H4 (cell line): ENCODE results near the gene PNISR. TPM values are rescaled to one million over a fixed set of nuclear protein-coding genes. Genes with fewer than 3 reads are reported as not detected.

ENCODE experiments used
- DNase-seq: peaks from one replicate; pipeline ENCODE4 v3.0.0-alpha.2; 2015; ENCODE audit warnings: low spot score
- total RNA-seq: library from RNA; depleted of rRNA; stranded (reverse); fragments of >200 nt; shearing (Covaris generic); gene quantifications from 2 replicates; pipeline ENCODE4 v1.2.3, GENCODE V29; 2014

The PNISR gene
- total RNA-seq, 1 experiment from 2014 or later, result 22.4 TPM

GRCh38 chr6:99402448-99402847 lies 22.7 kb downstream of the PNISR start:
- no peak for DNase-seq

DNA sequence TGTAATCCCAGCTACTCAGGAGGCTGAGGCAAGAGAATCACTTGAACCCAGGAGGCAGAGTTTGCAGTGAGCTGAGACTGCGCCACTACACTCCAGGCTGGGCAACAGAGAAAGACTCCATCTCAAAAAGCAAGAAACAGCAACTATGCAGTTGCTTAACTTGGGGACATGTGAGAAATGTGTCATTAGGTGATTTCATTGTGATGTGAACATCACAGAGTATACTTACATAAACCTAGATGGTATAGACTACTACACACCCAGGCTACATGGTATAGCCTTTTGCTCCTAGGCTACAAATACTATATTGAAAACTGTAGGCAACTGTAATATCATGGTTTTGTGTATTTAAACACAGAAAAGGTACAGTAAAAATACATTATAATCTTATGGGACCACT lies 27.8 kb downstream of the PNISR start:
- DNase-seq, result no peak

DNA sequence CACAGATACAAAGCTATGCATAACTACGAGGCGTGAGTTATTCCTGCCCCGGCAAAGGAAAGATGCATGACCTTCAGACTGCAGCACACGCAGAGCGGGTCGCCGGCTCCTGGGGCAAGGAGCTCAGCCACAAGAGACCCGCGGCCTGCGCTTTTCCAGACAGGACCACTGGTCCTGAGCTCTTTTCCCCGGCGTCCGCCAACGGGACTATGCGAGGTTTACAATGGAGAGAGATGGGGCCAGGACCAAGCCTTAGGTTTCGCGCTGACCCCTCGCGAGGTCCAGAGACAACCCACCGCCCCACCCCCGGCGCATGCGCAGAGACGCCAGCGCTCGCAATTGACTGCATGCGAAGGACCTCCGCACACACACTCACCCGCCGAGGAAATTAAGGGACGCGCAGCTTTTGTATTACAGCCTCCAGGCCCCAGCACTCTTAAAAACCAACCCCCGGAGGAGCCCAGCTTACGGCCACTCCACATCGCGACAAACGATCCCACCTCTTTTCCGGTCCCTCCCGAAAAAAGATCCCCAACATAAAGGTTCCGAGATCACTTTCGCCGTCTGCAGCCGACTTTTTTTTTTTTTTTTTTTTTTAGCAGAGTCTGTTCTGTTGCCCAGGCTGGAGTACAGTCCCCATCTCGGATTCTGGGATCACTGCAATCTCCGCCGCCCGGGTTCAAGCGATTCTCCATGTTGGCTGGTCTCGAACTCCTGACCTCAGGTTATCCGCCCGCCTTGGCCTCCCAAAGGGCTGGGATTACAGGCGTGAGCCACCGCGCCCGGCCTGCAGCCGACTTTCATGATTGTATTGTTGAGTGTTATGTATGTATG lies 31.2 kb downstream of the PNISR start, which contains the start of gene COQ3:
TSS of gene COQ3 (minus strand) at position 498 of the 834 bp plus-strand sequence. CDS start at position 482, 16 bp downstream.
- peak; percentile 47 for DNase-seq

- no peak for DNase-seq
Observed at GRCh38 chr6:99393366-99393697, 31.8 kb downstream of the PNISR start.

- no peak for DNase-seq
Observed at GRCh38 chr6:99390896-99391295, 34.2 kb downstream of the PNISR start.

GRCh38 chr6:99384507-99384906 lies 40.6 kb downstream of the PNISR start:
- DNase-seq, result no peak

GRCh38 chr6:99378636-99379035 lies 46.5 kb downstream of the PNISR start:
- DNase-seq, result no peak

DNA sequence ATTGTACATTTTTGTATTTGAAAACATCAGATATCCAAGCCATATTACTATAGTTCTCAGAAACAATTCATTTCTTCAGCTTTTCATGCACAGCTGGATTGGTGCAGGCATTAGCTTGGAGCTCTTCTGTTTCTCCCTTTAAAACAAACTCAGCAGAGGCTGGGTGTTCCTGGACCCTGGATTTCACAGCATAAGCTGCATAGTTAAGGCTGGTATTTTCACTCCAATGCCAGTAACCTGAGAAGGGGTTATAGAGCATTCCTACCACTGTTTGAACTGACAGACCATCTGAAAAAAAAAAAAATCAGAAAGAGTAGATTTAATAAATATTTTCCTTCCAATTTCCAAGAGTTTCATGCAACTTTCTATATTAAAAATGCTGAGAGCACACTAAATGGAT lies 55.6 kb downstream of the PNISR start:
- DNase-seq, result no peak

DNA sequence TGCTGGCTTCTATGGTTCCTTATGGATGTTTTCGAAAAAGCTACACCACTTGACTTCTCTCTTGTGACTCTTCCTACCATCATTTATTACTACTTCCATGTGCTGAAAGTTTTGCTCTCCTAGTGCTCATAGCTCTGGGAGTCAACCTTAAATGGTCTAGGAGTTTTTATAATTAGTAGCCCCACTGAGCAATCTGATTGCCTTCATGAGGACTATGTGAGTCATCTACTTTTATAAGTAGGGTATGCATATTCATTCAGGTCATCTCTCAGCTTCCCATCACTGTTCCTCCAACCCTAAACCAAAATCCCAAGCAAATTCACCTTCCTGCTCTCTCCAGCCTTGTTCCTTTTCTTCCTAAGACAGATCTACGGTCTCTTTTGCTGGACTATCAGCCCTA lies 58.3 kb downstream of the PNISR start:
- DNase-seq, result no peak

GRCh38 chr6:99364026-99364425 lies 61.1 kb downstream of the PNISR start:
- DNase-seq, result no peak

DNA sequence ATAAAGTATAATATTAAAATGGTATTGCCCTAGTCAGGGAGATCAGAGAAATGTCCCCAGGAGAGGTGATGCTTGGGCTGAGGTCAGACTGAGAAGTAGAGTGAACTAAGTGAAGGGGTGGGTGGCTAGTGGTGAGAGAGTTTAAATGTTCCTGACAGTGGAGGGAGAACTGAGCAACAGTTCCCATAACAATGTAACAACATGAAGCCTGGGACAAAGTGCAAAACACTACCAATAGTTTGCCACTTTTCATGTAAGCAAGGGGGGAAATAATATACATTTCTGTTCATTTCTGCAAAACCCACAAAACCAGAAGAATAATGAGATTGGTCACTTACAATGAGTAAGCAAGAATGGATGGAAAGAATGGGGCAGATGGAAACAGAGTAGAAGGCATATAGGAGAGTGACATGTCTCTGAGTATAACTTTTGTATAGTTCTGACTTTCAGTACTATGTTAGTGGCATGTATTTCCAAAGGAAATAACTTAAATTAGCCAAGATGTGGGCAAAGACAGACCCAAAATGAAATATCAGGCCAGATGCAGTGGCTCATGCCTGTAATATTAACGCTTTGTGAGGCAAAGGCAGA lies 62.3 kb downstream of the PNISR start:
- DNase-seq, result no peak

DNA sequence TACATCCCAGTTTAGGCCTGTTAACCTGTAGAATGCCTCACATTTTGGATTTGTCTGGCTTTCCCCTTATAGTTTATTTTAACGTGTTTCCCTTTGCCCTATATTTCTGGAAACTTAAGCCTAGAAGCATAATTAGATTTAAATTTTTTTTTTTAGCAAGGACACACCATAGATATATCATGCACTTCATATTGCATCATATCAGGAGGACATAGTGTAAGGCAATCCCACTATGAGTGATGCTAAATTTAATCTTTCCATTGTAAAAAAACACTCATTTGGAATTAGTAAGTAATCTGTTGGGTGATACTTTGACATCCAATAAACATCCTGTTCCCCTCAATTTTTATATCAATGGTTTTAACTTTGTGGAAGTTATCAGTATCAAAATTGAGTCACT lies 65.3 kb downstream of the PNISR start:
- DNase-seq, result no peak

- no peak for DNase-seq
Observed at GRCh38 chr6:99356641-99357040, 68.5 kb downstream of the PNISR start.

- no peak for DNase-seq
Observed at GRCh38 chr6:99354983-99355382, 70.1 kb downstream of the PNISR start.

GRCh38 chr6:99353126-99353525 lies 72.0 kb downstream of the PNISR start:
- no peak for DNase-seq

- DNase-seq, result no peak
Observed at GRCh38 chr6:99350573-99350972, 74.5 kb downstream of the PNISR start.

- DNase-seq, result peak; percentile 12
Observed at GRCh38 chr6:99349171-99350141, 75.7 kb downstream of the PNISR start, which contains the start of gene FAXC. Gene FAXC, minus strand, starts transcription at chr6:99349674. Its CDS starts 302 bp downstream, at chr6:99349372.

GRCh38 chr6:99348288-99349170 lies 76.6 kb downstream of the PNISR start:
- peak; percentile 33 for DNase-seq
